ENCODE results near the gene KANK3. TPM values are rescaled to one million over a fixed set of nuclear protein-coding genes. Genes with fewer than 3 reads are reported as not detected.

The KANK3 gene
- total and polyA plus RNA-seq, 10 of the 15 experiments (the other 5 are each of a cell fraction or from before 2014, with no cell fraction given), result 0.03 to 0.93 (median 0.22) TPM; not detected in 1

- Histone ChIP-seq H3K4me3 (no peak overlapping the region), H3K9ac (ENCODE audit: control insufficient read depth, insufficient read depth, low read length) (no peak overlapping the region), H3K27me3 (replicated peaks in 1 of 2; ENCODE audit: control insufficient read depth in 2 of 2, insufficient read depth in 2 of 2, low read length in 1 of 2) (peaks cover 0 to 6% of the 10 kb centered on the region in 2 experiments; a peak in 2 of 4 replicates), H3K27ac (ENCODE audit: control insufficient read depth, insufficient read depth) (no peak overlapping the region), H3K36me3 (ENCODE audit: control insufficient read depth in 2 of 2, insufficient read depth in 2 of 2, low read length in 1 of 2) (no peaks in the 10 kb centered on the region), H3K4me1 (ENCODE audit: control insufficient read depth, insufficient read depth, low read length) (no peaks in the 10 kb centered on the region), H3K79me2 (ENCODE audit: control insufficient read depth, insufficient read depth, low read length) (no peaks in the 10 kb centered on the region), H2AFZ (ENCODE audit: control insufficient read depth, low read depth, low read length) (no peak overlapping the region), H3K9me3 (replicated peaks; ENCODE audit: control insufficient read depth, insufficient read depth, low read length) (no peaks in the 10 kb centered on the region), H3K4me2 (ENCODE audit: control insufficient read depth, insufficient read depth) (no peak overlapping the region), H4K20me1 (ENCODE audit: control insufficient read depth, insufficient read depth) (no peaks in the 10 kb centered on the region)
- ChIA-PET CTCF (no interaction called here), SMC1A (ENCODE audit: uncharacterized antibody, unreplicated experiment) (no interaction called here), RAD21 (ENCODE audit: unreplicated experiment) (no interaction called here), POLR2A (interaction anchor here (0.6 kb wide), 1 partner anchor 26 kb away, joined by 4 read pairs; no protein-coding TSS in a partner anchor)
- TF ChIP-seq HDAC2 (IDR thresholded peaks at IDR 0.05) (no peak), ZNF622 (IDR thresholded peaks at IDR 0.05) (no peak), MEF2A (IDR thresholded peaks at IDR 0.05; ENCODE audit: insufficient read depth, low read depth, low read length) (no peak), ETV6 (conservative IDR thresholded peaks at IDR 0.05 in 1 of 2, IDR thresholded peaks at IDR 0.05 in 1 of 2; ENCODE audit: borderline replicate concordance in 1 of 2, low read depth in 1 of 2) (no peak), FOS (IDR thresholded peaks at IDR 0.05; ENCODE audit: borderline replicate concordance, extremely low read depth, insufficient read length) (no peak), NKRF (conservative IDR thresholded peaks at IDR 0.05) (no peak), NR2F1 (conservative IDR thresholded peaks at IDR 0.05) (no peak), MYC (IDR thresholded peaks at IDR 0.05; ENCODE audit: insufficient read depth, insufficient read length, insufficient replicate concordance, low read length, severe bottlenecking) (no peak), PAX8 (IDR thresholded peaks at IDR 0.05) (no peak), BACH1 (IDR thresholded peaks at IDR 0.05; ENCODE audit: borderline replicate concordance) (no peak)
- TF ChIP-seq, protein P1, sequence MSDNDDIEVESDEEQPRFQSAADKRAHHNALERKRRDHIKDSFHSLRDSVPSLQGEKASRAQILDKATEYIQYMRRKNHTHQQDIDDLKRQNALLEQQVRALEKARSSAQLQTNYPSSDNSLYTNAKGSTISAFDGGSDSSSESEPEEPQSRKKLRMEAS (IDR thresholded peaks at IDR 0.05; ENCODE audit: low read depth, low read length), result no peak
- TF ChIP-seq, protein P2, sequence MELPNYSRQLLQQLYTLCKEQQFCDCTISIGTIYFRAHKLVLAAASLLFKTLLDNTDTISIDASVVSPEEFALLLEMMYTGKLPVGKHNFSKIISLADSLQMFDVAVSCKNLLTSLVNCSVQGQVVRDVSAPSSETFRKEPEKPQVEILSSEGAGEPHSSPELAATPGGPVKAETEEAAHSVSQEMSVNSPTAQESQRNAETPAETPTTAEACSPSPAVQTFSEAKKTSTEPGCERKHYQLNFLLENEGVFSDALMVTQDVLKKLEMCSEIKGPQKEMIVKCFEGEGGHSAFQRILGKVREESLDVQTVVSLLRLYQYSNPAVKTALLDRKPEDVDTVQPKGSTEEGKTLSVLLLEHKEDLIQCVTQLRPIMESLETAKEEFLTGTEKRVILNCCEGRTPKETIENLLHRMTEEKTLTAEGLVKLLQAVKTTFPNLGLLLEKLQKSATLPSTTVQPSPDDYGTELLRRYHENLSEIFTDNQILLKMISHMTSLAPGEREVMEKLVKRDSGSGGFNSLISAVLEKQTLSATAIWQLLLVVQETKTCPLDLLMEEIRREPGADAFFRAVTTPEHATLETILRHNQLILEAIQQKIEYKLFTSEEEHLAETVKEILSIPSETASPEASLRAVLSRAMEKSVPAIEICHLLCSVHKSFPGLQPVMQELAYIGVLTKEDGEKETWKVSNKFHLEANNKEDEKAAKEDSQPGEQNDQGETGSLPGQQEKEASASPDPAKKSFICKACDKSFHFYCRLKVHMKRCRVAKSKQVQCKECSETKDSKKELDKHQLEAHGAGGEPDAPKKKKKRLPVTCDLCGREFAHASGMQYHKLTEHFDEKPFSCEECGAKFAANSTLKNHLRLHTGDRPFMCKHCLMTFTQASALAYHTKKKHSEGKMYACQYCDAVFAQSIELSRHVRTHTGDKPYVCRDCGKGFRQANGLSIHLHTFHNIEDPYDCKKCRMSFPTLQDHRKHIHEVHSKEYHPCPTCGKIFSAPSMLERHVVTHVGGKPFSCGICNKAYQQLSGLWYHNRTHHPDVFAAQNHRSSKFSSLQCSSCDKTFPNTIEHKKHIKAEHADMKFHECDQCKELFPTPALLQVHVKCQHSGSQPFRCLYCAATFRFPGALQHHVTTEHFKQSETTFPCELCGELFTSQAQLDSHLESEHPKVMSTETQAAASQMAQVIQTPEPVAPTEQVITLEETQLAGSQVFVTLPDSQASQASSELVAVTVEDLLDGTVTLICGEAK (IDR thresholded peaks at IDR 0.05; ENCODE audit: borderline replicate concordance), result no peak
- TF ChIP-seq, protein P3, sequence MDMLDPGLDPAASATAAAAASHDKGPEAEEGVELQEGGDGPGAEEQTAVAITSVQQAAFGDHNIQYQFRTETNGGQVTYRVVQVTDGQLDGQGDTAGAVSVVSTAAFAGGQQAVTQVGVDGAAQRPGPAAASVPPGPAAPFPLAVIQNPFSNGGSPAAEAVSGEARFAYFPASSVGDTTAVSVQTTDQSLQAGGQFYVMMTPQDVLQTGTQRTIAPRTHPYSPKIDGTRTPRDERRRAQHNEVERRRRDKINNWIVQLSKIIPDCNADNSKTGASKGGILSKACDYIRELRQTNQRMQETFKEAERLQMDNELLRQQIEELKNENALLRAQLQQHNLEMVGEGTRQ (IDR thresholded peaks at IDR 0.05; ENCODE audit: borderline replicate concordance, low read depth, low read length), result no peak
- TF ChIP-seq, protein P4, sequence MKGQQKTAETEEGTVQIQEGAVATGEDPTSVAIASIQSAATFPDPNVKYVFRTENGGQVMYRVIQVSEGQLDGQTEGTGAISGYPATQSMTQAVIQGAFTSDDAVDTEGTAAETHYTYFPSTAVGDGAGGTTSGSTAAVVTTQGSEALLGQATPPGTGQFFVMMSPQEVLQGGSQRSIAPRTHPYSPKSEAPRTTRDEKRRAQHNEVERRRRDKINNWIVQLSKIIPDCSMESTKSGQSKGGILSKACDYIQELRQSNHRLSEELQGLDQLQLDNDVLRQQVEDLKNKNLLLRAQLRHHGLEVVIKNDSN (IDR thresholded peaks at IDR 0.05; ENCODE audit: borderline replicate concordance, extremely low read length, insufficient read depth, low read depth, low read length), result no peak
- BruUV-seq (replicated peaks), result no TSS peak
- in situ Hi-C loops (cut with MboI) (no loop called here), intact Hi-C loops (cut with micrococcal nuclease; ENCODE audit: unreplicated experiment) (no loop called here)
- FAIRE-seq, result no peak
- no peak for ATAC-seq
- 66% methylated on average over 11 of the region's 11 CpGs for WGBS (ENCODE audit: insufficient coverage, insufficient replicate concordance, low lambda C conversion rate, missing lambda C conversion rate)
- DNase-seq (ENCODE audit: low read depth, low spot score), result no peak
These were observed 23.1 kb upstream of the KANK3 start for GRCh38 chr19:8366121-8366581.

Data from GM12878 (cell line).